Activated CD4-positive, CD25-positive, alpha-beta regulatory T cell (primary cell): ENCODE measurements around the gene PCDHA8.
"Not testable (repeated sequence)": the region's sequence is repeated elsewhere in the genome, so short reads cannot be mapped to it uniquely, and the experiment has no call there.

ENCODE experiments used
- DNase-seq, 4 experiments: peaks; one replicate each; lab custom pipeline; 2025; lab: John Stamatoyannopoulos, UW

Gene PCDHA8

DNA sequence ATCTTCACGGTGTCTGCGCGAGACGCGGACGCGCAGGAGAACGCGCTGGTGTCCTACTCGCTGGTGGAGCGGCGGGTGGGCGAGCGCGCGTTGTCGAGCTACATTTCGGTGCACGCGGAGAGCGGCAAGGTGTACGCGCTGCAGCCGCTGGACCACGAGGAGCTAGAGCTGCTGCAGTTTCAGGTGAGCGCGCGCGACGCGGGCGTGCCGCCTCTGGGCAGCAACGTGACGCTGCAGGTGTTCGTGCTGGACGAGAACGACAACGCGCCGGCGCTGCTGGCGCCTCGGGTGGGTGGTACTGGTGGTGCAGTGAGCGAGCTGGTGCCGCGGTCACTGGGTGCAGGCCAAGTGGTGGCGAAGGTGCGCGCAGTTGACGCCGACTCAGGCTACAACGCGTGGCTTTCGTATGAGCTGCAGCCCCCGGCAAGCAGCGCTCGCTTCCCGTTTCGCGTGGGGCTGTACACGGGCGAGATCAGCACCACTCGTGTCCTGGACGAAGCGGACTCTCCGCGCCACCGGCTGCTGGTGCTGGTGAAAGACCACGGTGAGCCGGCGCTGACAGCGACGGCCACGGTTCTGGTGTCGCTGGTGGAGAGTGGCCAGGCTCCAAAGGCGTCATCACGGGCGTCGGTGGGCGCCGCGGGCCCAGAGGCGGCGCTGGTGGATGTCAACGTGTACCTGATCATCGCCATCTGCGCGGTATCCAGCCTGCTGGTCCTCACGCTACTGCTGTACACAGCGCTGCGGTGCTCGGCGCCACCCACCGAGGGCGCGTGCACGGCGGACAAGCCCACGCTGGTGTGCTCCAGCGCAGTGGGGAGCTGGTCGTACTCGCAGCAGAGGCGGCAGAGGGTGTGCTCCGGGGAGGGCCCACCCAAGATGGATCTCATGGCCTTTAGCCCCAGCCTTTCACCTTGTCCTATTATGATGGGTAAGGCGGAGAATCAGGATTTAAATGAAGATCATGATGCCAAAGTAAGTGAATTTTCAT lies 11.2 kb upstream of the PCDHA8 start:
- not testable (repeated sequence) for DNase-seq

DNA sequence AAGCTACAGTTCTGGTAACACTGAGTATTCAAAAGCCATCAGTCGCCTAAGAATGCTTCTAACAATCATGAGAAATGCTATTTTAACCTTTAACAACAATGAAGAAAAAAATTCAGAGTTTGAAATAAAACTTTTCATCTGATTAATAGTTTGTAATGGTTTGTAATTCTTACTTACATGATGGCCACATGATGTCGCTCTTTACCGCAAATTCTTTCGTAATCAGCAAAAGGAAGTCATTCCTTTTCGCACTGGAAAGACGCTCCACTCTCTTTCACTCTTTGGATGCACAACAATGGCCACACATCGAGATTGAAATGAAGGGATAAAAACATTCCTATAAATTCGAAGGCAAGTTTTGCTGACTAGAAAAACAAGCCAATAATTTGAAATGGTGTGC lies 7.0 kb upstream of the PCDHA8 start, which contains the start of gene PCDHA7:
PCDHA7 (plus strand) TSS at position 277 of the 400 bp plus-strand sequence; CDS start at position 392, 115 bp downstream.
- DNase-seq = no peak

DNA sequence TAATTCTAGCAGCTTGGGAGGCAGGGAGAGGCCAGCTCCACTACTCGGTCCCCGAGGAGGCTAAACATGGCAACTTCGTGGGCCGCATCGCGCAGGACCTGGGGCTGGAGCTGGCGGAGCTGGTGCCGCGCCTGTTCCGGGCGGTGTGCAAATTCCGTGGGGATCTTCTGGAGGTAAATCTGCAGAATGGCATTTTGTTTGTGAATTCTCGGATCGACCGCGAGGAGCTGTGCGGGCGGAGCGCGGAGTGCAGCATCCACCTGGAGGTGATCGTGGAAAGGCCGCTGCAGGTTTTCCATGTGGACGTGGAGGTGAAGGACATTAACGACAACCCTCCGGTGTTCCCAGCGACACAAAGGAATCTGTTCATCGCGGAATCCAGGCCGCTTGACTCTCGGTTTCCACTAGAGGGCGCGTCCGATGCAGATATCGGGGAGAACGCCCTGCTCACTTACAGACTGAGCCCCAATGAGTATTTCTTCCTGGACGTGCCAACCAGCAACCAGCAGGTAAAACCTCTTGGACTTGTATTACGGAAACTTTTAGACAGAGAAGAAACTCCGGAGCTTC lies 6.5 kb upstream of the PCDHA8 start:
- not testable (repeated sequence) for DNase-seq

DNA sequence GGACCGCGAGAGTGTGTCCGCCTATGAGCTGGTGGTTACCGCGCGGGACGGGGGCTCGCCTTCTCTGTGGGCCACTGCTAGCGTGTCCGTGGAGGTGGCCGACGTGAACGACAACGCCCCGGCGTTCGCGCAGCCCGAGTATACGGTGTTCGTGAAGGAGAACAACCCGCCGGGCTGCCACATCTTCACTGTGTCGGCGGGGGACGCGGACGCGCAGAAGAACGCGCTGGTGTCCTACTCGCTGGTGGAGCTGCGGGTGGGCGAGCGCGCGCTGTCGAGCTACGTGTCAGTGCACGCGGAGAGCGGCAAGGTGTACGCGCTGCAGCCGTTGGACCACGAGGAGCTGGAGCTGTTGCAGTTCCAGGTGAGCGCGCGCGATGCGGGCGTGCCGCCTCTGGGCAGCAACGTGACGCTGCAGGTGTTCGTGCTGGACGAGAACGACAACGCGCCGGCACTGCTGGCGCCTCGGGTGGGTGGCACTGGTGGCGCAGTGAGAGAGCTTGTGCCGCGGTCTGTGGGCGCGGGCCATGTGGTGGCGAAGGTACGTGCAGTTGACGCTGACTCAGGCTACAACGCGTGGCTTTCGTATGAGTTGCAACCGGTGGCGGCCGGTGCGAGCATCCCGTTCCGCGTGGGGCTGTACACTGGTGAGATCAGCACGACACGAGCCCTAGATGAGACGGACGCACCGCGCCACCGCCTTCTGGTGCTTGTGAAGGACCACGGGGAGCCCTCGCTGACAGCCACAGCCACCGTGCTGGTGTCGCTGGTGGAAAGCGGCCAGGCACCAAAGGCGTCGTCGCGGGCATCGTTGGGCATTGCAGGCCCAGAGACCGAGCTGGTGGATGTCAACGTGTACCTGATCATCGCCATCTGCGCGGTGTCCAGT lies 5.1 kb upstream of the PCDHA8 start:
- DNase-seq = no peak

DNA sequence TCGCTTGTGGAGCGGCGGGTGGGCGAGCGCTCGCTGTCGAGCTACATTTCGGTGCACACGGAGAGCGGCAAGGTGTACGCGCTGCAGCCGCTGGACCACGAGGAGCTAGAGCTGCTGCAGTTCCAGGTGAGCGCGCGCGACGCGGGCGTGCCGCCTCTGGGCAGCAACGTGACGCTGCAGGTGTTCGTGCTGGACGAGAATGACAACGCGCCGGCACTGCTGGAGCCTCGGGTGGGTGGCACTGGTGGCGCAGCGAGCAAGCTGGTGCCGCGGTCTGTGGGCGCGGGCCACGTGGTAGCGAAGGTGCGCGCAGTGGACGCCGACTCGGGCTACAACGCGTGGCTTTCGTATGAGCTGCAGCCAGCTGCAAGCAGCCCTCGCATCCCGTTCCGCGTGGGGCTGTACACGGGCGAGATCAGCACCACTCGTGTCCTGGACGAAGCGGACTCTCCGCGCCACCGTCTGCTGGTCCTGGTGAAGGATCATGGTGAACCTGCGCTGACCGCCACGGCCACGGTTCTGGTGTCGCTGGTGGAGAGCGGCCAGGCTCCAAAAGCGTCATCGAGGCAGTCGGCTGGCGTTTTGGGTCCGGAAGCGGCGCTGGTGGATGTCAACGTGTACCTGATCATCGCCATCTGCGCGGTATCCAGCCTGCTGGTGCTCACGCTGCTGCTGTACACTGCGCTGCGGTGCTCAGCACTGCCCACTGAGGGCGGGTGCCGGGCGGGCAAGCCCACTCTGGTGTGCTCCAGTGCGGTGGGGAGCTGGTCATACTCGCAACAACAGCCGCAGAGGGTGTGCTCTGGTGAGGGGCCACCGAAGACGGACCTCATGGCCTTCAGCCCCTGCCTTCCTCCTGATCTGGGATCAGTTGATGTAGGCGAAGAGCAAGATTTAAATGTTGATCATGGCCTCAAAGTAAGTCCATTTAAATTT lies 2.1 kb downstream of the PCDHA8 start:
- DNase-seq = no peak

DNA sequence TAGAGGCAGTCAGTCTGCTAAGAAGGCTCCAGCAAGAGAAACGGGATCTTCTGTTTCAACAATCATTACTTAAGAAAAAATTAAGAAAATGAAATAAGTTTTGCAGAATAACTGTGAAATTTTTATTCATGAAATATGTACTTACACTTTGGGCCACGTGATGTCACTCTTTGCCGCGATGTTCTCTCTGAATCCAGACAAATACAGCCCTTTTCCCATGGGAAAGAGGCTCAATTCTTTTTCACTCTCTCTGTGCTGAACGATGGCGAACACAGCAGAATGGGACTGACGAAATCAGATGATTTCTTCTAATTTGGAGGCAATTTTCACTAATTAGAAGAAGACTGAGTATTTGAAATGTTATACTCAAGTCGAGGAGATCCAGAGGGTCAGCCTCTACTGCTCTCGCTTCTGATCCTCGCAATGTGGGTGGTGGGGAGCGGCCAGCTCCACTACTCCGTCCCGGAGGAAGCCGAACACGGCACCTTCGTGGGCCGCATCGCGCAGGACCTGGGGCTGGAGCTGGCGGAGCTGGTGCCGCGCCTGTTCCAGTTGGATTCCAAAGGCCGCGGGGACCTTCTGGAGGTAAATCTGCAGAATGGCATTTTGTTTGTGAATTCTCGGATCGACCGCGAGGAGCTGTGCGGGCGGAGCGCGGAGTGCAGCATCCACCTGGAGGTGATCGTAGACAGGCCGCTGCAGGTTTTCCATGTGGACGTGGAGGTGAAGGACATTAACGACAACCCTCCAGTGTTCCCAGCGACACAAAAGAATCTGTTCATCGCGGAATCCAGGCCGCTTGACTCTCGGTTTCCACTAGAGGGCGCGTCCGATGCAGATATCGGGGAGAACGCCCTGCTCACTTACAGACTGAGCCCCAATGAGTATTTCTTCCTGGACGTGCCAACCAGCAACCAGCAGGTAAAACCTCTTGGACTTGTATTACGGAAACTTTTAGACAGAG lies 7.4 kb downstream of the PCDHA8 start, which contains the start of gene PCDHA9:
PCDHA9 (plus strand) TSS at position 244 of the 964 bp plus-strand sequence; CDS start at position 358, 114 bp downstream.
- DNase-seq = not testable (repeated sequence)

DNA sequence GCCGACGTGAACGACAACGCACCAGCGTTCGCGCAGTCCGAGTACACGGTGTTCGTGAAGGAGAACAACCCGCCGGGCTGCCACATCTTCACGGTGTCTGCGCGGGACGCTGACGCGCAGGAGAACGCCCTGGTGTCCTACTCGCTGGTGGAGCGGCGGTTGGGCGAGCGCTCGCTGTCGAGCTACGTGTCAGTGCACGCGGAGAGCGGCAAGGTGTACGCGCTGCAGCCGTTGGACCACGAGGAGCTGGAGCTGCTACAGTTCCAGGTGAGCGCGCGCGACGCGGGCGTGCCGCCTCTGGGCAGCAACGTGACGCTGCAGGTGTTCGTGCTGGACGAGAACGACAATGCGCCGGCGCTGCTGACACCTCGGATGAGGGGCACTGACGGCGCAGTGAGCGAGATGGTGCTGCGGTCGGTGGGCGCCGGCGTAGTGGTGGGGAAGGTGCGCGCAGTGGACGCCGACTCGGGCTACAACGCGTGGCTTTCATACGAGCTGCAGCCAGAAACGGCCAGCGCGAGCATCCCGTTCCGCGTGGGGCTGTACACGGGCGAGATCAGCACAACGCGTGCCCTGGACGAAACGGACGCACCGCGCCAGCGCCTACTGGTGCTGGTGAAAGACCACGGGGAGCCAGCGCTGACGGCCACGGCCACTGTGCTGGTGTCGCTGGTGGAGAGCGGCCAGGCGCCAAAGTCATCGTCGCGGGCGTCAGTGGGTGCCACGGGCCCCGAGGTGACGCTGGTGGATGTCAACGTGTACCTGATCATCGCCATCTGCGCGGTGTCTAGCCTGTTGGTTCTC lies 9.0 kb downstream of the PCDHA8 start:
- DNase-seq = not testable (repeated sequence)

DNA sequence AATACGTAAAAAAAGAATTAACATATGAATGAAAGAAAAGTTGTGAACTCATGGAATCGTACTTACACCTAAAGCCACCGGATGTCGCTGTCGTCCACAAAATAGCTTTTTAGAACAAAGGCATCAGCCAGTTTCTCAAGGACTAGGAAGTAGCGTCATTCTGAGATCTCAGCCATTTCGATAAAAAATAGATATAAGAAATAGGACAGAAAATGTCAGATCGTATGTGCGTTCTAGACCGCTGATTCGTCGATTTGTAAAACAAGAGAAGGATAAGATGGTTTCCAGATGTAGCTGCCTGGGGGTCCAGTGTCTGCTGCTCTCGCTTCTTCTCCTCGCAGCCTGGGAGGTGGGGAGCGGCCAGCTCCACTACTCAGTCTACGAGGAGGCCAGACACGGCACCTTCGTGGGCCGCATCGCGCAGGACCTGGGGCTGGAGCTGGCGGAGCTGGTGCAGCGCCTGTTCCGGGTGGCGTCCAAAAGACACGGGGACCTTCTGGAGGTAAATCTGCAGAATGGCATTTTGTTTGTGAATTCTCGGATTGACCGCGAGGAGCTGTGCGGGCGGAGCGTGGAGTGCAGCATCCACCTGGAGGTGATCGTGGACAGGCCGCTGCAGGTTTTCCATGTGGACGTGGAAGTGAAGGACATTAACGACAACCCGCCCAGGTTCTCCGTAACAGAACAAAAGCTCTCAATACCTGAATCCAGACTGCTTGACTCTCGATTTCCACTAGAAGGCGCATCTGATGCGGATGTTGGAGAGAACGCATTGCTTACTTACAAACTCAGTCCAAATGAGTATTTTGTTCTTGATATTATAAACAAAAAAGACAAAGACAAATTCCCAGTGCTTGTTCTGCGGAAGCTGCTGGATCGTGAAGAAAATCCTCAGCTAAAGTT lies 15.0 kb downstream of the PCDHA8 start, which contains the start of gene PCDHA10:
PCDHA10 (plus strand) TSS at position 126 of the 903 bp plus-strand sequence; CDS start at position 278, 152 bp downstream.
- no peak for DNase-seq

DNA sequence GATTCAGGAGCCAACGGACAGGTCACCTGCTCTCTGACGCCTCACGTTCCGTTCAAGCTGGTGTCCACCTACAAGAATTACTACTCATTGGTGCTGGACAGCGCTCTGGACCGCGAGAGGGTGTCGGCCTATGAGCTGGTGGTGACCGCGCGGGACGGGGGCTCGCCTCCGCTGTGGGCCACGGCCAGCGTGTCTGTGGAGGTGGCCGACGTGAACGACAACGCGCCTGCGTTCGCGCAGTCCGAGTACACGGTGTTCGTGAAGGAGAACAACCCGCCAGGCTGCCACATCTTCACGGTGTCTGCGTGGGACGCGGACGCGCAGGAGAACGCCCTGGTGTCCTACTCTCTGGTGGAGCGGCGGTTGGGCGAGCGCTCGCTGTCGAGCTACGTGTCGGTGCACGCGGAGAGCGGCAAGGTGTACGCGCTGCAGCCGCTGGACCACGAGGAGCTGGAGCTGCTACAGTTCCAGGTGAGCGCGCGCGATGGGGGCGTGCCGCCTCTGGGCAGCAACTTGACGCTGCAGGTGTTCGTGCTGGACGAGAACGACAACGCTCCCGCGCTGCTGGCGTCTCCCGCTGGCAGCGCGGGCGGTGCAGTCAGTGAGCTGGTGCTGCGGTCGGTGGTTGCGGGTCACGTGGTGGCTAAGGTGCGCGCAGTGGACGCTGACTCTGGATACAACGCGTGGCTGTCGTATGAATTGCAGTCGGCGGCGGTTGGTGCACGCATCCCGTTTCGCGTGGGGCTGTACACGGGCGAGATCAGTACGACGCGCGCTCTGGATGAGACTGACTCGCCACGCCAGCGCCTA lies 16.4 kb downstream of the PCDHA8 start:
- no peak for DNase-seq

DNA sequence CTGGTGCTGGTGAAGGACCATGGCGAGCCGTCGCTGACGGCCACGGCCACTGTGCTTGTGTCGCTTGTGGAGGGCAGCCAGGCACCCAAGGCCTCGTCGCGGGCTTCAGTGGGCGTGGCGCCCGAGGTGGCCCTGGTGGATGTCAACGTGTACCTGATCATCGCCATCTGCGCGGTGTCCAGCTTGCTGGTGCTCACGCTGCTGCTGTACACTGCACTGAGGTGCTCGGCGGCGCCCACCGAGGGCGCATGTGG lies 16.9 kb downstream of the PCDHA8 start:
- DNase-seq = no peak

DNA sequence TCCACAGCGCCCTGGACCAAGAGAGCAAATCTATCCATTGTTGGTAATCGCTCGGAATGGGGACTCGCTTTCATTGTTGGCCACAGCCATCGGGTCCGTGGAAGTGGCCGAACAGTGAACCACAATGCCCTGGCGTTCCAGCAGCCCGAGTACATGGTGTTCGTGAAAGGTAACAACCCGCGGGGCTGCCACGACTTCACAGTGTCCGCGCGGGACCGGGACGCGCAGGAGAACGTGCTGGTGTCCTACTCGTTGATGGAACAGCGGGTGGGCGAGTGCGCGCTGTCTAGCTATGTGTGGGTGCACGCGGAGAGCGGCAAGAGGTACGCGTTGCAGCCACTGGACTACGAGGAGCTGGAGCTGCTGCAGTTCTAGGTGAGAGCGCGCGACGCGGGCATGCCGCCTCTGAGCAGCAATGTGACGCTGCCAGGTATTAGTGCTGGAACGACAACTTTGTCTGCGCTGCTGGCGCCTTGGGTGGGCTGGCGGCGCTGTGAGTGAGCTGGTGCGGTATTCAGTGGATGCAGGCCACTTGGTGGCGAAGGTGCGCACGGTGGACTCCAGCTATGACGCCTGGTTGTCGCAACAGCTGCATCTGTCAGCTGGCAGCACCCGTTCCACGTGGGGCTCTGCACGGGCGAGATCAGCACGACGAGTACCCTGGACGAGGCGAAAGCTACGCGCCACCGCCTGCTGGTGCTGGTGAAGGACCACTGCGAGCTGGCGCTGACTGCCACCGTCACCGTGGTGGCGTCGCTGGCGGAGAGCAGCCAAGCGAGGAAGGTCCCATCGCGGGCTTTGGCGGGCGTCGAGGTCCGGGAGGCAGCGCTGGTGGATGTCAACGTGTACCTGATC lies 21.7 kb downstream of the PCDHA8 start:
- DNase-seq = no peak

DNA sequence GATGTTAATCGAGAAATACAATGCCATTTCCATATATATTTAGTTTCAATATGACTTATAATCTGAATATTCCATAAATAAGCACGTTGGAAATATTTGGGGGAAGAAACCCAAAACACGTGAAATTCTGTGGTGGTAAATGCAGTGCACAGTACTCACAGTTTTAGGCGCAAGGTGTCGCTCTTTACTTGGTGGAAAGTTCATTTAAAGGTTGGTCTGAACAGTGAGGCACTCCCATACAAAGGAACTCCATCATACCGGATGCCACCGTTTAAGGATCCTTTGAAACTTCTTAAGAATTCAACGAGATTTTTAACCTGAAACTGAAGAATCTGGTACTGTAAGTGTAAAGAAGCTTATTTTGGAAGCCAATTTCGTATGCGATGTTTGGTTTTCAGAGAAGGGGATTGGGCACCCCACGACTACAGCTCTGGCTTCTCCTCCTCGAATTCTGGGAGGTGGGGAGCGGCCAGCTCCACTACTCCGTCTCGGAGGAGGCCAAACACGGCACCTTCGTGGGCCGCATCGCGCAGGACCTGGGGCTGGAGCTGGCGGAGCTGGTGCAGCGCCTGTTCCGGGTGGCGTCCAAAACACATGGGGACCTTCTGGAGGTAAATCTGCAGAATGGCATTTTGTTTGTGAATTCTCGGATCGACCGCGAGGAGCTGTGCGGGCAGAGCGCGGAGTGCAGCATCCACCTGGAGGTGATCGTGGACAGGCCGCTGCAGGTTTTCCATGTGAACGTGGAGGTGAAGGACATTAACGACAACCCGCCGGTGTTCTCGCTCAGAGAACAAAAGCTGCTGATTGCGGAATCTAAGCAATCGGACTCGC lies 28.0 kb downstream of the PCDHA8 start, which contains the start of gene PCDHA11:
PCDHA11 (plus strand) TSS at position 237 of the 834 bp plus-strand sequence; CDS start at position 384, 147 bp downstream.
- no peak for DNase-seq

DNA sequence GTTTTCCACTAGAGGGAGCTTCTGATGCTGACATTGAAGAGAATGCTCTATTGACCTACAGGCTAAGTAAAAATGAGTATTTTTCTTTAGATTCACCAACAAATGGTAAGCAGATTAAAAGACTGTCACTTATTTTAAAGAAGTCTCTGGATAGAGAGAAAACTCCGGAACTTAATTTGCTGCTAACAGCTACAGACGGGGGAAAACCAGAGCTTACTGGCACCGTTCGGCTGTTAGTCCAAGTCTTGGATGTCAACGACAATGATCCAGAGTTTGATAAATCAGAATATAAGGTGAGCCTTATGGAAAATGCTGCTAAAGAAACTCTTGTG lies 28.5 kb downstream of the PCDHA8 start:
- no peak for DNase-seq

DNA sequence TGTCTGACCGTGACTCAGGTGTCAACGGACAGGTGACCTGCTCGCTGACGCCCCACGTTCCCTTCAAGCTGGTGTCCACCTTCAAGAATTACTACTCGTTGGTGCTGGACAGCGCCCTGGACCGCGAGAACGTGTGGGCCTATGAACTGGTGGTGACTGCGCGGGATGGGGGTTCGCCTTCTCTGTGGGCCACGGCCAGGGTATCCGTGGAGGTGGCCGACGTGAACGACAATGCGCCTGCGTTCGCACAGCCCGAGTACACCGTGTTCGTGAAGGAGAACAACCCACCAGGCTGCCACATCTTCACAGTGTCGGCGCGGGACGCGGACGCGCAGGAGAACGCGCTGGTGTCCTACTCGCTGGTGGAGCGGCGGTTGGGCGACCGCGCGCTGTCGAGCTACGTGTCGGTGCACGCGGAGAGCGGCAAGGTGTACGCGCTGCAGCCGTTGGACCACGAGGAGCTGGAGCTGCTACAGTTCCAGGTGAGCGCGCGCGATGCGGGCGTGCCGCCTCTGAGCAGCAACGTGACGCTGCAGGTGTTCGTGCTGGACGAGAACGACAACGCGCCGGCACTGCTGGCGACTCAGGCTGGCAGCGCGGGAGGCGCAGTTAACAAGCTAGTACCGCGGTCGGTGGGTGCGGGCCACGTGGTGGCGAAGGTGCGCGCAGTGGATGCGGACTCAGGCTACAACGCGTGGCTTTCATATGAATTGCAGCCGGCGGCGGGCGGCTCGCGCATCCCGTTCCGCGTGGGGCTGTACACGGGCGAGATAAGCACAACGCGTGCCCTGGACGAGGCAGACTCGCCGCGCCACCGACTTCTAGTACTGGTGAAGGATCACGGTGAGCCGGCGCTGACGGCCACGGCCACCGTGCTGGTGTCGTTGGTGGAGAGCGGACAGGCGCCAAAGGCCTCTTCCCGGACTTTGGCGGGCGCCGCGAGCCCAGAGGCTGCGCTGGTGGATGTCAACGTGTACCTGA lies 29.5 kb downstream of the PCDHA8 start:
- no peak for DNase-seq
